Activated CD4-positive, alpha-beta T cell treated with anti-CD3 and anti-CD28 coated beads, Interleukin-2, Interleukin-4, amounts not matched to agents 100 ng/mL and 50 ng/mL, durations not matched to agents 16 hours and 8 hours (primary cell): Measurements from ENCODE around the gene KRT76.

Source experiments
- DNase-seq: peaks from one replicate; pipeline ENCODE4 v3.0.0-alpha.2; 2020; ENCODE audit warnings: low spot score

The KRT76 gene

DNA sequence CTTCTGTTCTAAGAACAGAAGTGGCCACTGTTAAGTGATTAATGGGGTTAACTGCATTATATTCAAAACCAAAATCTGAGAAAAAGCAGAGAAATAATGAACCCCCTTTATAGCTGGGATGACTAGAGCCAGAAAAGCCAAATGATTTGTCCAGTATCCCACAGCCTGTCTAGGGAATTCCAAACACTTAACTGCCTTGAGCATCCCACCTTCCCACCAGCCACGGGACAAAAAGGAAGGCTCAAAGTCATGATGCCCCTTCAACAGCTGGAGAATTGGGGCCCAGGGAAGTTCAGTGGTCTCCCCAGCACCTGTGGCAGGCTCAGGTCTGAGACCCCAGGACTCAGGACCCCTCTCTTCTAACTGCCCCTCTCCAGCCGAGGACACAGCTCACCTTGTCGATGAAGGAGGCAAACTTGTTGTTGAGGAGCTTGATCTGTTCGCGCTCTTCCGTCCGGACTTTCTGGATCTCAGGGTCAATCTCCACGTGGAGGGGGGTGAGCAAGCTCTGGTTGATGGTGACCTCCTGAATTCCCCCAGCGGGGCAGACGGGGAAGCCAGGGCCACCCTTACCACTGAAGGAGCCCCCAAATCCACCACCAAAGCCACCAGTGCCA lies 36.2 kb upstream of the KRT76 start:
- no peak for DNase-seq

DNA sequence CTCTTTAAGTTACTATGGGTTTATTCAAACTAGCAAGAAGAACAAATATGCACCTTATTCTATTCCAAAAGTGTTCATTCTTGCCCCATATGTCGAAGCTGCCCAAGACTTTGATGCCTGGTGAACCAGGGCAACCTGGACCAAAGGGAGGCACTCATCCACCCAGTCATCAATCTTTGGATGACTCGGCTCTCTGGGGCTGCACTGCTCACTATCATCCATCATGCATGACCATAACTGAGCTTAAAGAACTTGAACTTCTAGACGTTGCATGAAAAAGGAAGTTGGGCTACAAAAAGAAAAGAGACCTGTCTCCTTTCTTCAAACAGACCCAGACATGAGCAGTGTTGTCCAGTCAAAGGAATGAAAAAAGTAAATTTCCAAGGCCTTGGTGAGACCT lies 35.6 kb upstream of the KRT76 start:
- DNase-seq = no peak

DNA sequence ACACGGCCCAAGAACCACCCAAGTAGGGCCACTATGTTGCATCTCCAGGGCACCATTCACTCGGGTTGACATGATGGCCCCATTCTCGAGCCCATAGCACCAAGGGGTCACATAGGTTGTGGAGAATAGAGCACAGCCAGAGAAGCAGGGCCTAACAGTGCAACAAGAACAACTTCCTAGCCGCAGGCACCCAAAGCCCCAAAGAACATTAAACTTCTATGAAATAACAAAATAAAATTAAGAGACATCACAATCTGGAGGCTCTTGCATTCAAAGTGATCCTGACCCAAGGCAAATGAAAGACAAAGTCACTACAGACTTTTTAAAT lies 34.9 kb upstream of the KRT76 start:
- DNase-seq = no peak

DNA sequence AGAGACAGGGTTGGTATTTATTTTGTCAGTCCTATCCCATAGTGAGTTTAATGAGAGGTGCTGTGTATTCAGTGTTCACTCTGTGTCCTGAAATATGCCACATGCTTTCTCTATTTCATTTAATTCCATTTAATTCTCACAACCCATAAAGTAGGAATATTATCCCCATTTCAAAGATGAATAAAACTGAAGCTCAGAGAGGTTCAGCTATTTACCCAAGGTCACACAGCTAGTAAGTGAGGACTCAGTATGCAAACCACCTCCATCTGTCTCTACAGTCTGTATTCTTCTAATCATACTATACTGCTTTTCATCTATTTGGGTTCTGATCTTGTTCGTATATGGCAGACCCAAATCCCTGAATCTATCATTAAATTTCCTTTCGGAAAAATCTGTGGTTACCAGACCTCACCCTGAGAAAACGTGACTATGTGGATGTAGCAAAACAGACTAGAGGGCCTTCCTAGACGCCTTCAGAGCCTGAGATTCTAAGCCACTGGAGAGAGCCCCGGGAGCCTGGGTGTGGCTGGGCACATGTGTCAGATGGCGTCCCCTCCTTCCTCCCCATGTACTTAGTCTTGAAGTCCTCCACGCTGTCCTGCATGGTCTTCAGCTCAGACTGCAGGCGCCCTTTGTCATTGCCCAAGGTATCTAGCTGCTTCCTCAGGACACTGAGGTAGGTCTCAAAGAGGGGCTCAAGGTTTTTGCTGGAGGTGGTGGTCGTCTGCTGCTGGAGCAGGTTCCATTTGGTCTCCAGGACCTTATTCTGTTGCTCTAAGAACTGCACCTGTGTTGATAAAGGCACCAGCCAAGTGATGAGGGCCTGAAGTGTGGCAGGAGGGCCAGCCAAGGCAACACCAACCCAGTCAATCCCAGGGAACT lies 34.3 kb upstream of the KRT76 start:
- DNase-seq = no peak

DNA sequence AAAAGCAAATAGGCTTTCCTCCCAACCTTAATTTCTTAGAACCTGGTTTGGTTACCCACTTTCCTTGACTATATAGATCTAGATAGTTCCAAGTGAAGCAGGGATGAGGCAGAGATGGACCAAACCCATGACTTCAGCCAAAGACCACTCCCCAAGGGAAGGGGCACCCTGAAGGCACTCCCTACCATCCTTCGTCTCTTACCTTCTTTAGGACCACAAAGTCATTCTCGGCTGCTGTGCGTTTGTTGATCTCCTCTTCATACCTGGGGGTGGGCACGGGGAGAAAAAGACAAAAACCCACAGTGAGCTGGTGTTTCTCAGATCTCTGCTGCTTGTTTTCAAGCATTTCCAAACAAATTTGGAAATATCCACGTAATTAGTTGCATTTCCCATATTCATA lies 33.4 kb upstream of the KRT76 start:
- no peak for DNase-seq

DNA sequence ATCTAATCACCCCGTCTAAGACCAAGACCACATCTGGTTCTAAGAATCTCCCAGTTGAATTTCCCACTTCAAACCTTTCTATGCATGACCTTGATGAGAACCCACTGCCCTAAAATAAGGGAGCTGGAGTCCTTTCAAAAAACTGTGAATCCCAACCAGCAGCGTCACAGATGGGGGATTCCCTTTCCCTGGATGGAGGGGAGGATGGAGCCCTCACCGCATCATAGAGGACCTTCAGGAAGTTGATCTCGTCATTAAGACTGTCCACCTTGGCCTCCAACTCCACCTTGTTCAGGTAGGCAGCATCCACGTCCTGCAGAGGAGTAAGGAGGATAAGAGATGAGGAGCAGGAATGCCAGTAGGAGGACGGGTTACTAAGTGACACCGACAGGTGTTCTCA lies 32.0 kb upstream of the KRT76 start:
- no peak for DNase-seq

DNA sequence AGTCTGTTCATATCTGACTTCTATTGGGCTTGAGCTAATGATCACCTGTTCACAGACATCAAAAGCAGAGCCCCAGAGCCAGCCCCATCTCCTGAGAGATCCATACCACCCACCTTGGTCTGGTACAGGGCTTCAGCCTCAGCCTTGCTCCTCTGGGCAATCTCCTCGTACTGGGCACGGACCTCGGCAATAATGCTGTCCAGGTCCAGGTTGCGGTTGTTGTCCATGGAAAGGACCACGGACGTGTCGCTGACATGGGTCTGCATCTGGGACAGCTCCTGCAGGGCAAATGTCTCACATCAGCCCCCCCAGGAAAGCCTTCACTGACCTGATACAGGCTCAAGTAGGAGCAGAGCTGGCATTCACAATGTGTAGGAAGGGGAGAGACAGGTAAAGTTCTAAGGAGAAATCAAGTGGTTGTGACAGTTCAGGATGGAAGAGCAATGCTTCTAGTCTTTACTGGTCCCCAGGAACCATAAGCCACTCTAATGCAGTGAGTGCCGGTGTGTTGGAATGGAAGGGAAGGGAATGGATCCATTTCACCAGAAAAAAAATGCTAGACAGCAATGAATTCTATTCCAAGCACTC lies 31.5 kb upstream of the KRT76 start:
- DNase-seq = no peak

DNA sequence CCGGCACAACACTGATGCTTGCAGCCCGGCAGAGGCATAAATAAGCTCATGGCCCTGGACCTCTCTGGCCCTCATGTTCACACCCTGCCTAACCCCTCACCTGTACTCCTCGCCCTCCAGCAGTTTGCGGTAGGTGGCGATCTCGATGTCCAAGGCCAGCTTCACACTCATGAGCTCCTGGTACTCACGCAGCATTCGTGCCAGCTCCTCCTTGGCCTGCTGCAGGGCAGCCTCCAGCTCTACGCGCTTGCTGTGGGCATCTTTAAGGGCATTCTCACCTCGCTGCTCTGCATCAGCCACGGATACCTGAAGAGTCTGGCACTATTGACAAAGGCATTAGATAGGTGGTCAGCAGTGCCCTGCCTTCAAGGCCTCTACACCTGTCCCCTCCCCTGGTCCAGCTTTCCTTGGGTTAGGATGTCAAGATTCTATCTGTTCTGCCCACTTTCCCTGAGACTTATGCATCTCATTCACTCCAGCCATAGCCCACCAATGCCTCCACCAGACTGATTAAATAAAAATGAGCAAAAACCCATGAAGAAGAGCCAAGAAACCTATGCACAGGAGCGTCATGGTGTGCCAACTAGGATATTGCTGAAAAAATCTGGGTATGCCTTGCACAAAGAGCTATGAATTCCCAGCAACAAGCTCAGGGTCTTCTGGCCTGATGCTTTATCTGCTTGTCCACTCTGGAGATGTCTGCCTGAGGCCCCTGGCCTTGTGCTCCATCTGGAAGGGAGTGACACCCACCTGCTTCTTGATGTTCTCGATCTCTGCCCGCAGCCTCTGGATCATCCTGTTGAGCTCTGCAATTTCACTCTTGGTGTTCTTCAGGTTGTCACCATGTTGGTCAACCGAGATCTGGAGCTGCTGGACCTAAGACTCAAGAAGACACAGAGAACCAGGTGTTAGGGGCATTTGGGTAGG lies 30.7 kb upstream of the KRT76 start:
- DNase-seq = no peak

DNA sequence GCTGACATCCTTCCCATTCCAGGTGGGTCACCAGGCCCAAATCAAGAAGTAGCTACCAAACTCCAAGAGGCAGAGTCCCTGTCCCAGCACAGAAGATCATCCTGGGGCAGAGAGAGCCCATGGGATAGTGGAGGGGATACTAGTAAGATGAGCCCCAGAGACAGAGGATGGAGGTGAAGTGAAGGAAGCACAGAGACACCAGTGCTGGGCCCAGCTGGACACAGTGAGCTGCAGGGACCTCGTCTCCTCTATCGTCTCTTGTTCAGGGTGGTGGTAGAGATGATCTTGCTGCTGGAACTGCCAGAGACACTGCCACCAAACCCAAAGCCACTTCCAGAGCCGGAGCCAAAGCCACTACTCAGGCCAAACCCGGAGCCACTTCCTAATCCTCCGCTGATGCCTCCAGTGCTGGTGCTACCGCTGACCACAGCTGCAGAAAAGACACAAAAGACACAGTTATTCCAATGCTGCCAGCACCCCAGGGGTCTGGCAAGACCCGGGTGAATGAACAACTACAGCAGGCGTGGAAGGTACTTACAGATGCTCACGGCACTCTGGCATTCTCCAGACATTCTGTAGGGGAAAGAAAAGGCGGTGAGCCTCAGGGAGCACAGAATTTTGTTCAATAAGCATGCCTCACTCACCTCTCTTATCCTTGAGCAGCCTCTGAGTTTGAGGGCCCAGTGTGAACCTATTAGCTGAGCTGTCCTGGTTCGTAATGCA lies 29.8 kb upstream of the KRT76 start:
- no peak for DNase-seq

DNA sequence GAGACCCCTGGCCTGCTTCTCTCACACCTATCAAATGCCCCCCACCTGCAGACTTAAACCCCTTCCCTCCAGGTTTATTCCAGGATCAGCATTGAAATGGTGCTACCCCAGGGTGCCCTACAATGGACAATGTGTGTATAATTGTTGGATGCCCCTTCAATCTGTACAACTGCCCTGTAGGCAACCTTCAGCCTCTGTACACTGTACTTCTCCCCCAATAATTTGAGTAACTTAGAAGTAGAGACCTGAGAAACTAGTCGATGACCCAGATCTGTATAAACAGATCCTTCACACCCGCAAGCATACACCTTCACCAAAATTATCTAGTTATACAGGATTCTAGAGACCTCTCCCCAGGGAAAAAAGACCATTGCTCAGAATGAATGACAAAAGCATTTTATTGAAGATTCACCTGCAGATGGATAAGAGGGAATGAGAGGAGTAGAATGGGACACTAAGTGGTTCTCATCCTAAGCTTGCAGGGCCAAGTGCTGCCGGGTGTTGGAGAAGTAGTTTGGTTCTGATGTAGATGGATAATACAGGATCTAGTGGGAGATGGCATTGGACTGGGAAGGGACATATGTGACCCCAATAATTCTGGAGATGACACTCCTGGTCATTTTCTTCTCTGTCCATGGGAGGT lies 29.1 kb upstream of the KRT76 start:
- DNase-seq = no peak

DNA sequence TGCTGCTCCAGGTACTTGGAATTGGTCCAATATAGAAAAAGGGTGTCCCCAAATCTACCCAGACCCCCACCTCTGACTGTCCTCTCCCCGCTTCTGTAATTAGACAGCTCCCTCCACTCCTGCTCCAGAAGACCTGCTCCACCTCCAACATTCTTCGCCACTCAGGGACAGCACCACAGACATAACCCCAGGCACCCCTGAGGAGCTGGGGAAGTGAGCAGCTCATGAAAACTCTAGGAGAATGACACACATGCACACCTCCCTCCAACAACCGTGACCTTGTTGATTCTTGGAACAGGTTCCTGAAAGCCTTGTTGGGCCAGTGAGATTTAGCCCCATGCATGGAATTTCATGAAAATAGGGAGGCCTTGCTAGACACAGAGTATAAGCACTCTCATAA lies 28.6 kb upstream of the KRT76 start:
- no peak for DNase-seq

DNA sequence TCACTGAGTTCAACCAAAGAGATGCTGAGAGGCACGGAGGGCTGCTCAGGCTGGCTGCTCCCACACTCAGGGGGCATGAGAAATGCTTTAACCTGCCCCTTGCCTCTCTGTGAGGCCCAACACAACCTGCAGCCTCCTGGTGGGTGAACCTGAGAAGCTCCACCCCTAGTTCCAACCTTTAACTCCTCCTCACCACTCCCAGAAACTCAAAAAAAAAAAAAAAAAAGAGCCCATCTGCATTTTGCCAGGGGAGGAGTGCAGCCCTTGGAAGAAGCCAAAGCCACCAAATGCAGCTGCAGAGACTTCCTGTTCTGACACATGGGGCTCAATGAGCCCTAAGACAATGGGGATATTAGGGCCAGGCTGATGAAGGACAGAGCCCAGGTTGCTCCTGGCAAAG lies 27.9 kb upstream of the KRT76 start:
- DNase-seq = no peak

DNA sequence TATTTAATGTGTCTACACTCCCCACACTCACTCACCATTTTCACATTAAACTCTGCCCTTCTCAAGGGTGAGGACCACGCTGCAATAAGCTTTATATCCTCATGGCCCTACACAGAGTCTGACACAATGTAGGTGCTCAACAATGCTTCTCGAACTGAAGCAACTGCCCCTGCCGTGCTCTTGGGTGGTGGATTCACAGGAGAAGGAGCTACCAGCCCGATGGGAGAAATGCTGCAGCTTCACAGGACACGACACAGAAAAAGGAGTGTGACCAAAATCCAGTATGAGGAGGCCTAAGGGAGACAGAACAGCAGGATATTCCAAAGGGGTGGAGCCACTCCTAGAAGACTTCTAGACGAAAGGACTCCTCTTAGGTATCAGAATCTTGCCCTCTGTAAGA lies 25.3 kb upstream of the KRT76 start:
- no peak for DNase-seq

DNA sequence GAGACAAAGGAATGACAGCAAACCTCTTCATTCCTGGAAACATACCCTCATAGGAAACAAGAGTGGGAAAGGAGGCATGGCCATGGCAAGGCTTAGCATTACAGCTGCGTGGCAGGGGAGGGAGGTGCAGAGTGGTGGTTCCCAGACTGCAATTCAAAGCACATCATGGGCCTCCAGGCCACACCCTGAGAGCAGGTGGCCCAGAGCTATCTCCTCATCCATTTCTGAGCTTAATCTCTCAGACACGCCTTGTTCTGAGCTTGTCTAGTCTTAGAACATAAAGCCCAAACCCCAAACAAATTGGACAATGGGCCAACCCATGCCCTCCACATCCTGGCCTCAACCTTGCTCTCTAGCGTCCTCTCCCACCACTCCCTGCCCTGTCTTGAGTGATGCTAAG lies 24.6 kb upstream of the KRT76 start:
- DNase-seq = no peak

DNA sequence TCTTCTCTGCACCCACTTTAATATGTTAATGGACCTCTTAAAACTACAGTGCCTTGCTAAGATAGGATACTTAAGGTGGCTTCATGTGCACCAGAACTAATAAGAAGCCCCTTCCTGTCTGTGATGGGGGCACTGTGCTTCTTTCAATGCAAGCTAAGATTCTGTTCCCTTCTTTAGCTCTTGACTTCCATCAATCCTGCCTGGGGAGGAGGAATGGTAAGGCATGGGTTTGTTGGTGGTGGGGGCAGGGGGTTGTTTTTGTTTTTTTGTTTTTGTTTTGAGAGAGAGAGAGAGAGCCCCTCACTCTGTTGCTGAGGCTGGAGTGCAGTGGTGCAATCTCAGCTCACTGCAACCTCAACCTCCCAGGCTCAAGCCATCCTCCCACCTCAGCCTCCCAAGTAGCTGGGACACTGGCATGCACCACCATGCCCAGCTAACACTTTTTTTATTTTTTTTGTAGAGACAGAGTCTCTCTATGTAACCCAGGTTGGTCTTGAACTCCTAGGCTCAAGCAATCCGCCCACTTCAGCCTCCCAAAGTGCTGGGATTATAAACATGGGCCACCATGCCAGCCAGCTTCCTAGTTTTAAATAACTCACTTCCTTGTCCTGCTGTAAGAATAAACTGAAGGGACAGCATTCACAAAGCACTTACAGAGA lies 23.2 kb upstream of the KRT76 start:
- no peak for DNase-seq

DNA sequence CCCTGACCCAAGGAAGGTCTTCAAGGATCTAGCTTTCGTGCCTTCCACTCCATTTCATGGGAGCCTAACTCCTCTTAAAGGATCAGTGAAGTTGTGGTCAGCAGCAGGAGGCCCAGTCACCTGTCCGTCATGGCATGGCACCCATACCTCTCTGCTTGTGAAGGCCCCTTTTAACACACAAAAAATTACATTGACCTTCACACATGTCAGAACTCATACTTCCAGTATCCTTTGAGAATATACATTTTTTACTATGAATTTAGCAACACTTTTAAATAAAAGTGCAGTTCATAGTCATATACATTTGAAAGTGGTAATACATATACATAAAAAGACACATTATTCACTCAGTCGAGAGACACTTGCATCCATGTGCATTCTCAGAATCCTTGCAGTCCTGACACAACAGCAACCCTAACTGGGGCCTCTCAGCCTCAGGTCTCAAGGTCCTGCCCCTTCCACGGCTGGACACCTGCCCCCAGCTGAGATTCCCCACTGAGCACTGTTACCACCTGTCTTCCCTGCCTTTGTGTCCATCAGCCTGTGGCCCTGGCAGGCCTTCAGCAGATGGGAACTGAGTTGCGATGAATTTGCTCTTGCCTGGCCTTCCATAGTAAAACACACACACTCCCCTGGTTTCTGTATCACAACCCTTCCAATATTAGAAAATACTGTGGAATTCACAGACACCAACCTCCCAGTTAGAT lies 22.5 kb upstream of the KRT76 start:
- no peak for DNase-seq

DNA sequence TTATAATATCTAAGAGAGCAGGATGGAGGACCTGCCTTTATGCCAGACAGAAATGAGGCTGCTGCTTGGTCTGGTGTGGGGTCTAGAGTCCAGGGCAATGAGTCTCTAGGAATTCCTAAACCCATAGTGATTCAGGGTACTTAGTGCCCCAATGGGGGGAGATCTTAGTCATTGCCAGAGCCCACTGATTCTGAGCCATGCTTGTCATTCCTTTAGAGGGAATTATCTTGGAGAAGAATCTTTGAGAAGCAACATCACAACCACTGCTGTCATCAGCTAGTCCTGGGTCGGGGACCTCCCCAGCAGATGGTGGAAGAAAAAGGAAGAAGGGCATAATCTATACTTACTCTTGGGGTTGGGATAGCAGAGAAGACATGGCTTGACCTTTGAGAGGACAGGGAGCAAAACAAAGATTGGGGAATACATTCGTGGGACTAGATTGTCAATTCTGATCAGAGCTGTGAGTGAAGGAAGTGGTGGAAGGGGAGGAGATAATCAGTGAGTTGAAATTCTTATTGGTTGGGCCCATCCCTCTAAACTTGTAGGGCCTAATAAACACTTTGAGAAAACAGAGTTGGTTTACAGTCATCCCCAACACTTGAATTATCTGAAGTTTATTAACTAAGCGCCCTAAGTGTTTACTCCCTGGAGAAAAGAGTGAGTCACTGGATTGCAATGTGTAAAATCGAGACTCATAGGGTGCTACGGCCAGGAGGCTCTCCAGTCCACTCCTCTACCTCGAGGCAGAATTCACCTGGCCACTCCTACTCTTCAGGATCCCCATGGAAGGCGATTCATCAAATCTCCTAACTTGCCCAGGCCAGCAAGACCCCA lies 21.7 kb upstream of the KRT76 start:
- DNase-seq = no peak

DNA sequence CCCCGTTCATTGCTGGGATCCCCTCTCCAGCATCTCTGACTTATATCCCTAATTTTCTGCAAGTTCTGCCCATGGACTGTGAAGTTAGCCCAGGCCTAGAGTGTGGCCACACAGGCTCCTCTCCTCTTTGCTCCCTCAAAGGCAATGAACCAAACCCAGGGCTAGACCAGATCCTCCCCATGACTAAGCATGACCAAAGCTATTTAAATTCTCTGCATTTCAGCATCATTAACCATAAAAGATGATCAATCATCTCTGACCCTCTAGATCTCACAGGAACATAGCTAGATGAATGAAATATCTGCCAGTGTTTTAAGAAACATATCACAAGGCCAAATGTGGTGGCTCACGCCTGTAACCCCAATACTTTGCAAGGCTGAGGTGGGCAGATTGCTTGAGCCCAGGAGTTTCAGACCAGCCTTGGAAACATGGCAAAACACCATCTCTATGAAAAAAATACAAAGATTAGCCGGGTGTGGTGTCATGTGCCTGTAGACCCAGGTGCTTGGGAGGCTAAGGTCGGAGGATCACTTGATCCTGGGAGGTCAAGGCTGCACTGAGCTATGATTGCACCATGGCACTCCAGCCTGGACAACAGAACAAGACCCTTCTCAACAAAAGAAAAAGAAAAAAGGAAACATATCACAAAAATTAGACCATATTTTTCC lies 21.0 kb upstream of the KRT76 start:
- no peak for DNase-seq

DNA sequence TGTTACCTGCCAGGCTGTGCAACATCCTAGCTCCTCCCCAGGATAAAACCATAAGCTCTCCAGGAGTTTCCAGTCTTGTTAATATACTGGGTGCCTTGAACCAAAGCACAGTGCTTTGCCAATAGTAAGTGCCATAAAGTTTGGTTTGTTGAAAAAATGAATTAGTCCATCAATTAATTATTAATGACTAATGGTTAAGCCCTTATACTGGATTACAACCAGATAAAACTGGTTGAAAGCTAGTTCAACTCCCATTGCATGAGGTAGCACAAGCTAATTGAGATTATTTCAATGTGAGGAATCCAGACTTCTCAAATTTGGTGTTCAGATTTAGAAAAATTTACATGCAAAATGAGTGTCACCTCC lies 20.4 kb upstream of the KRT76 start:
- DNase-seq = no peak
